T47D (cell line): Measurements from ENCODE around the gene MADCAM1.
"Not testable (repeated sequence)": the region's sequence is repeated elsewhere in the genome, so short reads cannot be mapped to it uniquely, and the experiment has no call there.

Source experiments
- DNase-seq, 2 experiments: peaks; one replicate each; pipeline versions ENCODE4 v3.0.0 to v3.0.0-alpha.2; 2011 to 2012; ENCODE audit warnings: low read depth in 1 of 2, low spot score in 1 of 2
- JUND ChIP-seq: IDR thresholded peaks from 2 replicates; pipeline ENCODE4 v1.6.1; 2012; ENCODE audit warnings: low read depth
- in situ Hi-C: cut with HindIII; loops from 2 replicates; pipeline ENCODE4 v1.10.0; 2016; ENCODE audit warnings: low sequenced_read_pairs, low pct_unique_long_range_greater_than_20kb

MADCAM1 gene

GRCh38 chr19:470701-471100, 25.6 kb upstream of the MADCAM1 start:
- in situ Hi-C loops, result no loop called here
- DNase-seq, result no peak
- TF ChIP-seq JUND, result no peak

- TF ChIP-seq JUND, result no peak
- in situ Hi-C loops, result no loop called here
- no peak for DNase-seq
Observed at GRCh38 chr19:472005-472858, 24.1 kb upstream of the MADCAM1 start.

- no peak for TF ChIP-seq JUND
Observed at GRCh38 chr19:474126-475078, 21.9 kb upstream of the MADCAM1 start.

GRCh38 chr19:475360-475759, 20.9 kb upstream of the MADCAM1 start:
- DNase-seq, result no peak
- in situ Hi-C loops, result no loop called here
- no peak for TF ChIP-seq JUND

More at GRCh38 chr19:474126-475078, 21.9 kb upstream of the MADCAM1 start:
- no peak for DNase-seq
- in situ Hi-C loops, result no loop called here

- no peak for DNase-seq
- in situ Hi-C loops, result no loop called here
- TF ChIP-seq JUND, result no peak
Observed at GRCh38 chr19:478236-478903, 17.9 kb upstream of the MADCAM1 start.

GRCh38 chr19:478976-479375, 17.3 kb upstream of the MADCAM1 start:
- DNase-seq, result no peak
- no peak for TF ChIP-seq JUND
- in situ Hi-C loops, result no loop called here

- in situ Hi-C loops, result no loop called here
- DNase-seq, result peak; percentile 37 to 73
- no peak for TF ChIP-seq JUND
Observed at GRCh38 chr19:480016-480855, 16.1 kb upstream of the MADCAM1 start.

- in situ Hi-C loops, DNase-seq: not testable (repeated sequence)
Observed at GRCh38 chr19:481100-481499, 15.2 kb upstream of the MADCAM1 start.

GRCh38 chr19:482186-483041, 13.9 kb upstream of the MADCAM1 start:
- no peak for TF ChIP-seq JUND
- in situ Hi-C loops, result no loop called here
- no peak for DNase-seq

GRCh38 chr19:483332-484072, 12.8 kb upstream of the MADCAM1 start:
- no peak for DNase-seq
- in situ Hi-C loops, result no loop called here
- no peak for TF ChIP-seq JUND

GRCh38 chr19:484494-484893, 11.8 kb upstream of the MADCAM1 start:
- TF ChIP-seq JUND, result no peak
- in situ Hi-C loops, result no loop called here

More at GRCh38 chr19:484494-484893, 11.8 kb upstream of the MADCAM1 start:
- DNase-seq, result no peak
